ENCODE results near the gene SRRM4.

Gene SRRM4

GRCh38 chr12:119052001-119052400 is 70.7 kb downstream of the SRRM4 start:
- no peaks in the 10 kb centered on the region for H3K9me3 ChIP-seq (ENCODE audit: low read length)

GRCh38 chr12:119055977-119056376 is 74.6 kb downstream of the SRRM4 start:
- H2AFZ ChIP-seq (ENCODE audit: low read length): no peak overlapping the region
- no peaks in the 10 kb centered on the region for H4K20me1 ChIP-seq (ENCODE audit: insufficient read depth, low read length)
- H3K9me2 ChIP-seq (ENCODE audit: low read depth, low read length): no peaks in the 10 kb centered on the region
- no peaks in the 10 kb centered on the region for H3K79me2 ChIP-seq (ENCODE audit: insufficient read depth, low read length)
- H3F3A ChIP-seq (ENCODE audit: insufficient read depth, low read length): no peaks in the 10 kb centered on the region
- no peak overlapping the region for H3K4me2 ChIP-seq (ENCODE audit: low read length)
- H3K27me3 ChIP-seq (ENCODE audit: insufficient read depth, low read length): no peaks in the 10 kb centered on the region
- no peak overlapping the region for H3K27ac ChIP-seq (ENCODE audit: low read depth, low read length, poor library complexity, severe bottlenecking)
- H3K9me3 ChIP-seq (ENCODE audit: low read length): no peaks in the 10 kb centered on the region
- H3K36me3 ChIP-seq (ENCODE audit: insufficient read depth, low read length): no peaks in the 10 kb centered on the region
- no peak overlapping the region for H3K9ac ChIP-seq (ENCODE audit: low read length)
- TF ChIP-seq EZH2 (IDR thresholded peaks at IDR 0.05; ENCODE audit: borderline replicate concordance, low read length) (no peak), CTCF (IDR thresholded peaks at IDR 0.05; ENCODE audit: low read length) (no peak)
- no peaks in the 10 kb centered on the region for H3K4me1 ChIP-seq (ENCODE audit: insufficient read depth, low read length, severe bottlenecking)
- H3K4me3 ChIP-seq (ENCODE audit: low read depth, low read length, poor library complexity, severe bottlenecking): no peak overlapping the region

More at GRCh38 chr12:119052001-119052400, 70.7 kb downstream of the SRRM4 start:
- no peak for TF ChIP-seq EZH2 (IDR thresholded peaks at IDR 0.05; ENCODE audit: borderline replicate concordance, low read length)
- TF ChIP-seq CTCF (IDR thresholded peaks at IDR 0.05; ENCODE audit: low read length): no peak
- H3K4me3 ChIP-seq (ENCODE audit: low read depth, low read length, poor library complexity, severe bottlenecking): no peak overlapping the region
- H3K9ac ChIP-seq (ENCODE audit: low read length): no peak overlapping the region
- H3K79me2 ChIP-seq (ENCODE audit: insufficient read depth, low read length): no peaks in the 10 kb centered on the region
- H3K4me1 ChIP-seq (ENCODE audit: insufficient read depth, low read length, severe bottlenecking): no peaks in the 10 kb centered on the region
- no peak overlapping the region for H3K4me2 ChIP-seq (ENCODE audit: low read length)
- H4K20me1 ChIP-seq (ENCODE audit: insufficient read depth, low read length): no peaks in the 10 kb centered on the region
- H3F3A ChIP-seq (ENCODE audit: insufficient read depth, low read length): no peaks in the 10 kb centered on the region
- H3K27me3 ChIP-seq (ENCODE audit: insufficient read depth, low read length): no peaks in the 10 kb centered on the region
- no peak overlapping the region for H3K27ac ChIP-seq (ENCODE audit: low read depth, low read length, poor library complexity, severe bottlenecking)
- H3K36me3 ChIP-seq (ENCODE audit: insufficient read depth, low read length): no peaks in the 10 kb centered on the region
- no peak overlapping the region for H2AFZ ChIP-seq (ENCODE audit: low read length)
- H3K9me2 ChIP-seq (ENCODE audit: low read depth, low read length): no peaks in the 10 kb centered on the region

GRCh38 chr12:119060847-119061796 is 79.8 kb downstream of the SRRM4 start:
- no peaks in the 10 kb centered on the region for H4K20me1 ChIP-seq (ENCODE audit: insufficient read depth, low read length)
- H3K9ac ChIP-seq (ENCODE audit: low read length): no peak overlapping the region
- H3K27ac ChIP-seq (ENCODE audit: low read depth, low read length, poor library complexity, severe bottlenecking): no peak overlapping the region
- no peaks in the 10 kb centered on the region for H3K9me3 ChIP-seq (ENCODE audit: low read length)
- H3F3A ChIP-seq (ENCODE audit: insufficient read depth, low read length): no peaks in the 10 kb centered on the region
- no peak overlapping the region for H3K4me3 ChIP-seq (ENCODE audit: low read depth, low read length, poor library complexity, severe bottlenecking)
- no peaks in the 10 kb centered on the region for H3K36me3 ChIP-seq (ENCODE audit: insufficient read depth, low read length)
- H3K4me2 ChIP-seq (ENCODE audit: low read length): no peak overlapping the region
- no peak for TF ChIP-seq EZH2 (IDR thresholded peaks at IDR 0.05; ENCODE audit: borderline replicate concordance, low read length)
- no peak for TF ChIP-seq CTCF (IDR thresholded peaks at IDR 0.05; ENCODE audit: low read length)
- H2AFZ ChIP-seq (ENCODE audit: low read length): no peak overlapping the region
- H3K79me2 ChIP-seq (ENCODE audit: insufficient read depth, low read length): no peaks in the 10 kb centered on the region
- no peaks in the 10 kb centered on the region for H3K4me1 ChIP-seq (ENCODE audit: insufficient read depth, low read length, severe bottlenecking)
- H3K27me3 ChIP-seq (ENCODE audit: insufficient read depth, low read length): no peaks in the 10 kb centered on the region
- H3K9me2 ChIP-seq (ENCODE audit: low read depth, low read length): no peaks in the 10 kb centered on the region

Data from OCI-LY1 (cell line).